Measurements from ENCODE around the gene CXCL8.
A peak's percentile ranks its signal among the peaks of the same experiment; 100 is the strongest.
"Not testable (repeated sequence)": the region's sequence is repeated elsewhere in the genome, so short reads cannot be mapped to it uniquely, and the experiment has no call there.

Gene CXCL8

GRCh38 chr4:73740353-73740778 is at the start of gene CXCL8:
Gene CXCL8 (plus strand): TSS chr4:73740569. CDS start chr4:73740659, 90 bp downstream.
- no peaks in the 10 kb centered on the region for H3K27me3 ChIP-seq (replicated peaks)
- peak within 1 kb of the TSS; percentile 69 for H3K27ac ChIP-seq
- H3K4me3 ChIP-seq (ENCODE audit: low read depth, low read length) = peak within 1 kb of the TSS; percentile 32
- peak; percentile 96 for DNase-seq
- no peaks in the 10 kb centered on the region for H3K36me3 ChIP-seq (replicated peaks)
- in situ Hi-C loops (cut with HindIII; ENCODE audit: low pct_ligation_motif_present, low sequenced_read_pairs) = no loop called here
- TF ChIP-seq, protein P1, sequence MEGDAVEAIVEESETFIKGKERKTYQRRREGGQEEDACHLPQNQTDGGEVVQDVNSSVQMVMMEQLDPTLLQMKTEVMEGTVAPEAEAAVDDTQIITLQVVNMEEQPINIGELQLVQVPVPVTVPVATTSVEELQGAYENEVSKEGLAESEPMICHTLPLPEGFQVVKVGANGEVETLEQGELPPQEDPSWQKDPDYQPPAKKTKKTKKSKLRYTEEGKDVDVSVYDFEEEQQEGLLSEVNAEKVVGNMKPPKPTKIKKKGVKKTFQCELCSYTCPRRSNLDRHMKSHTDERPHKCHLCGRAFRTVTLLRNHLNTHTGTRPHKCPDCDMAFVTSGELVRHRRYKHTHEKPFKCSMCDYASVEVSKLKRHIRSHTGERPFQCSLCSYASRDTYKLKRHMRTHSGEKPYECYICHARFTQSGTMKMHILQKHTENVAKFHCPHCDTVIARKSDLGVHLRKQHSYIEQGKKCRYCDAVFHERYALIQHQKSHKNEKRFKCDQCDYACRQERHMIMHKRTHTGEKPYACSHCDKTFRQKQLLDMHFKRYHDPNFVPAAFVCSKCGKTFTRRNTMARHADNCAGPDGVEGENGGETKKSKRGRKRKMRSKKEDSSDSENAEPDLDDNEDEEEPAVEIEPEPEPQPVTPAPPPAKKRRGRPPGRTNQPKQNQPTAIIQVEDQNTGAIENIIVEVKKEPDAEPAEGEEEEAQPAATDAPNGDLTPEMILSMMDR (IDR thresholded peaks at IDR 0.05; ENCODE audit: low read depth, low read length, missing control alignments) = no peak

- DNase-seq; H3K36me3 ChIP-seq (replicated peaks); H3K27ac ChIP-seq; H3K27me3 ChIP-seq (replicated peaks); in situ Hi-C loops (cut with HindIII; ENCODE audit: low pct_ligation_motif_present, low sequenced_read_pairs); H3K4me3 ChIP-seq (ENCODE audit: low read depth, low read length): not testable (repeated sequence)
These were observed 49.2 kb upstream of the CXCL8 start for GRCh38 chr4:73691201-73691600.

- Histone ChIP-seq H3K4me3 (ENCODE audit: low read depth, low read length) (no peak overlapping the region), H3K27ac (no peak overlapping the region), H3K27me3 (replicated peaks) (no peaks in the 10 kb centered on the region), H3K36me3 (replicated peaks) (no peaks in the 10 kb centered on the region)
- in situ Hi-C loops (cut with HindIII; ENCODE audit: low pct_ligation_motif_present, low sequenced_read_pairs) = no loop called here
- TF ChIP-seq, protein P1 (IDR thresholded peaks at IDR 0.05; ENCODE audit: low read depth, low read length, missing control alignments) = no peak
- DNase-seq = no peak
These were observed 48.6 kb upstream of the CXCL8 start for GRCh38 chr4:73691759-73692158.

DNA sequence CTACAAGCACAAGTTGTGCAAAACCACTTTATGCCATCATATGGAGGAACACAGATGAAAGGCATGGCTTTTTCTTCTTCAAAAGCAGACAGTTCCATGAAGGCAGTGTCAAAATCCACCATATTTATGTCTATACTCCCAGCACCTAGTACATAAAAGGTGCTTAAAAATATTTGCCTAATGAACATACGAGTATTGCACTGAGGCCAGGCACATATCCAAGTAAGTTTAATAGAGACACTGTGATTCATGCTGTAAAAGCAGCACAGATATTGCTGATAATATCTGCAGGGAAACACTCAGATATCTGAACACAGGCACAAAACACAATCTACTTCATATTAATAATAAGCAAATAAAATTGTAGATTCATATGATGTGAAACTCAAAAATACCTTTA is 48.1 kb upstream of the CXCL8 start:
- no peak overlapping the region for H3K4me3 ChIP-seq (ENCODE audit: low read depth, low read length)
- no peaks in the 10 kb centered on the region for H3K27me3 ChIP-seq (replicated peaks)
- no peaks in the 10 kb centered on the region for H3K36me3 ChIP-seq (replicated peaks)
- TF ChIP-seq, protein P1 (IDR thresholded peaks at IDR 0.05; ENCODE audit: low read depth, low read length, missing control alignments) = no peak
- no peak overlapping the region for H3K27ac ChIP-seq
- in situ Hi-C loops (cut with HindIII; ENCODE audit: low pct_ligation_motif_present, low sequenced_read_pairs) = no loop called here
- DNase-seq = no peak

DNA sequence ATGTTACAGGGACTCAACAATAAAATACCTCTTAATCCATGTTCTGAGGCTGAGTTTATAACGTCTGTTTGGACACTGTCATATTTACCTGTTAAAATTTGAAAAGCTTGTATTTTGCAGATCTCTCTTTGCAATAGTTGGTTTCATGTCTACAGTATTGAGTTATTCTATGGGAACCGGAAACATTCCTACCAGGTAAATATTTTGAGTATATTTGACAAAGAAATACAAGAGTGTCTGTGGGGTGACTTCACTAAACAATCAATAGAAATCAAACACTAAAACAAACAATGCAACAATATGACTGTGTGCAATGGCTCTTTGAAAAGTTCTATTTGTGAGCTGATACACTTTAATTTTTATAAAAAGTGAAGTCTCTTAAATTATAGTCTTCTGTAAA is 47.7 kb upstream of the CXCL8 start:
- Histone ChIP-seq H3K27me3 (replicated peaks) (no peaks in the 10 kb centered on the region), H3K27ac (no peak overlapping the region), H3K4me3 (ENCODE audit: low read depth, low read length) (no peak overlapping the region), H3K36me3 (replicated peaks) (no peaks in the 10 kb centered on the region)
- TF ChIP-seq, protein P1 (IDR thresholded peaks at IDR 0.05; ENCODE audit: low read depth, low read length, missing control alignments) = no peak
- in situ Hi-C loops (cut with HindIII; ENCODE audit: low pct_ligation_motif_present, low sequenced_read_pairs) = no loop called here
- DNase-seq = no peak

GRCh38 chr4:73693811-73694210 is 46.6 kb upstream of the CXCL8 start:
- no peak overlapping the region for H3K27ac ChIP-seq
- in situ Hi-C loops (cut with HindIII; ENCODE audit: low pct_ligation_motif_present, low sequenced_read_pairs) = no loop called here
- TF ChIP-seq, protein P1 (IDR thresholded peaks at IDR 0.05; ENCODE audit: low read depth, low read length, missing control alignments) = no peak
- no peak overlapping the region for H3K4me3 ChIP-seq (ENCODE audit: low read depth, low read length)
- DNase-seq = no peak
- H3K36me3 ChIP-seq (replicated peaks) = no peaks in the 10 kb centered on the region
- no peaks in the 10 kb centered on the region for H3K27me3 ChIP-seq (replicated peaks)

All from brain microvascular endothelial cell (primary cell).